Measurements from ENCODE around the gene MAPT.
"Not testable (repeated sequence)": the region's sequence is repeated elsewhere in the genome, so short reads cannot be mapped to it uniquely, and the experiment has no call there.

MAPT gene

GRCh38 chr17:45894022-45894784 lies at the start of gene MAPT:
Gene MAPT, plus strand, starts transcription at chr17:45894554. Its CDS starts 67,784 bp downstream, at chr17:45962338.
- peak; percentile 89 for DNase-seq

- DNase-seq: no peak
Measured at GRCh38 chr17:45844695-45845375, 49.5 kb upstream of the MAPT start, which contains the start of gene SPPL2C. Gene SPPL2C, plus strand, starts transcription at chr17:45844881. Its CDS starts 26 bp downstream, at chr17:45844907.

GRCh38 chr17:45845376-45846185 lies 48.8 kb upstream of the MAPT start:
- no peak for DNase-seq

- no peak for DNase-seq
Measured at GRCh38 chr17:45846223-45846622, 48.1 kb upstream of the MAPT start.

GRCh38 chr17:45846646-45847045 lies 47.7 kb upstream of the MAPT start:
- DNase-seq: no peak

GRCh38 chr17:45847101-45847500 lies 47.3 kb upstream of the MAPT start:
- DNase-seq: no peak

GRCh38 chr17:45847747-45848146 lies 46.6 kb upstream of the MAPT start:
- no peak for DNase-seq

GRCh38 chr17:45848405-45848804 lies 45.9 kb upstream of the MAPT start:
- no peak for DNase-seq

GRCh38 chr17:45848868-45849535 lies 45.4 kb upstream of the MAPT start:
- no peak for DNase-seq

- DNase-seq: no peak
Measured at GRCh38 chr17:45849536-45849990, 44.8 kb upstream of the MAPT start.

GRCh38 chr17:45850011-45850410 lies 44.3 kb upstream of the MAPT start:
- DNase-seq: no peak

GRCh38 chr17:45850468-45850867 lies 43.9 kb upstream of the MAPT start:
- DNase-seq: no peak

GRCh38 chr17:45851022-45851421 lies 43.3 kb upstream of the MAPT start:
- DNase-seq: no peak

GRCh38 chr17:45851464-45851863 lies 42.9 kb upstream of the MAPT start:
- no peak for DNase-seq

- DNase-seq: no peak
Measured at GRCh38 chr17:45851873-45852272, 42.5 kb upstream of the MAPT start.

- DNase-seq: no peak
Measured at GRCh38 chr17:45852535-45853297, 41.6 kb upstream of the MAPT start.

- DNase-seq: no peak
Measured at GRCh38 chr17:45854209-45854608, 40.1 kb upstream of the MAPT start.

- DNase-seq: no peak
Measured at GRCh38 chr17:45855691-45856336, 38.5 kb upstream of the MAPT start.

GRCh38 chr17:45857977-45858708 lies 36.2 kb upstream of the MAPT start:
- no peak for DNase-seq

GRCh38 chr17:45861165-45861564 lies 33.2 kb upstream of the MAPT start:
- DNase-seq: no peak

GRCh38 chr17:45862127-45862526 lies 32.2 kb upstream of the MAPT start:
- DNase-seq: not testable (repeated sequence)
